HG03039 (cell line): ENCODE measurements around the gene ZBTB20.
A peak's percentile ranks its signal among the peaks of the same experiment; 100 is the strongest.

Source experiments
- ATAC-seq: cut with Tn5 transposase; IDR thresholded peaks from one replicate; pipeline ENCODE4 v1.9.1; 2021; ENCODE audit warnings: mild to moderate bottlenecking, moderate library complexity; ENCODE audit not compliant: unreplicated experiment

Gene ZBTB20

DNA sequence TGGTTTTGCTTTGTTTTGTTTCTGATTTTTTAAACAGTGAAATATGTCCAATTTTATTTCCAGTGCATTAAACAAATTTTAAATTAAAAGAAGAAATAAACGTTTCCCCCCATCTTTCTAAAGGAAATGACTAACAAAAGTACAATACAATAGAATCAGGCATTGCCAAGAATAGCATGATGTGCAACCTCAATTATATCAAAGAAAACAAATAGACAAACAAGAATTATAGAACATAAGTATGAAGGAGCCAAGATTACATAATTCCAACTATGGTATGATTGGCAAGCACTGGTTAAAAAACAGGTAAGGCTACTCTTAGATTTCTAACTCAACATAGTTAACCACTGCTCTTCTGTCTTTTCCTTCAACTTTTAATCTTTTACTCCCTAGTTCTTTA, 826.8 kb downstream of the ZBTB20 start:
- no peak for ATAC-seq

DNA sequence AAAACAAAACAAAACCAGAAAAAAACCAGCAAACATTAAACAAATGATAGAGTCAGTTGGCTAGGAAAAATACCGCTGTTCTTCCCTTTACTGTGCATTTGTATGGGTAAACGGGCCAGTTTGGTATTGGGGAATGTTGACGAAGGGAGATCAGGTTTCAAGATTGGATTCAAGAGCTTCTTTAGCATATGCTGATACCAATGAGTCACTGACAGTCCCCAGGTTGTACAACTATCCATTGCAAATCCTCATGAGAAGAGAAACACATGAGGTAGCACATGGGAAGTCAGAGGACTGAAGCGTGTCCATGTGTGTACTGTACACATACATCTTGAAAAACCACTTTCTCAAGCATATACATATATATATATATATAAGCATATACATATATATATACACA, 827.6 kb downstream of the ZBTB20 start:
- ATAC-seq = no peak

DNA sequence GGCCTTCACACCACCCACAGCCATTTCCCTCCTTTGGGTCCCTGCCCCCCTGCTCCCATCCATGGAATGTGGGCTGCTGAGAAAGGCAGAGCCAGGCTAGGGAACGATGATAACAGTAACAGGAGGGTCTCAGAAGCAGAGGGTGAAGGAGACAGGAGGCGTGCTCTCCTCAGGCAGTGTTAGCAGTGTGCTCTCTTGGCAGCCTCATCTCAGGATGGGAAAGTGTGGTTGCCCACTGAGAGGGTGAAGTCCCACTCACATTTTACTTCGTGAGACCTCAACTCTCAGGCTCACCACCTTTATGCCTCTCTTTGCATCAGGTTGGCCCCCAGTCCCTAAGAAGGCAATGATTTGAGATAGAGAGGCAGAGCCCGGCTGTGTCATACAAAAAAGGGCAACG, 828.8 kb downstream of the ZBTB20 start:
- ATAC-seq = no peak

DNA sequence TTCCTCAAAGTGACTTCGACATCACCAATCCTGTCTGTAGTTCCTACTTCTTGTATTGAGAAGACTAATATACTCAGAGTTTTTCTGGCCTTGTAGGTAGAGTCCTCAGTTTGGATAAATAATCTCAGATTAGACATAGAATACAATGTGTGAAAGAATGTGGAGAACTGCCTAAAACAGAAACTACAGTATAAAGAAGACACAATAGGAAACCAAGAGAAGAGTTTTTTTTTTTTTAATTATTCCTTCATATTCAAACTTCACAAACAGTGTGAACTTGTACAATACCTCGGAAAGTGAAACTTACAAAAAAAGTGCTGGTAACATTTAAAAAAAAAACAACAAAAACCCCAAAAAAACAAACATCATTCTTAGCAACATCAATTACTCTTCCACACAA, 832.8 kb downstream of the ZBTB20 start:
- no peak for ATAC-seq

DNA sequence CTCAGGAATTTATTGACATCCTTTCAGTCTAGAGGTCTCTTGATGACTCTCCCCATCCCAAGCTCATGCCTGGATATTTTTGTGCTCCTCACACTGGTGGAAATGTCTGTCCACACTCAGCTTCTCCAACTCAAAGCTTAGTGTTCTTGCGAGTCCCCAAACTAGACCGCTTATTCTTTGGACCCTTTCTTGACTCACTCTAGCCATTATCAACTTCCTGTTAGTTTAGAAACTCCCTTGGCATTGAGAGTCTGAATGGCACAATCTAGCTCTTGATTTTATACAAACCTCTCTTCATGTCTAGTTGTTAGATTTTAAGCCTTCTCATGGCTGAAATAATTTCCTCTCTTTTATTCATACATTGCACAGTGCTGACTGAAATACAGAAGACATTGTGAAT, 833.7 kb downstream of the ZBTB20 start:
- ATAC-seq = no peak

DNA sequence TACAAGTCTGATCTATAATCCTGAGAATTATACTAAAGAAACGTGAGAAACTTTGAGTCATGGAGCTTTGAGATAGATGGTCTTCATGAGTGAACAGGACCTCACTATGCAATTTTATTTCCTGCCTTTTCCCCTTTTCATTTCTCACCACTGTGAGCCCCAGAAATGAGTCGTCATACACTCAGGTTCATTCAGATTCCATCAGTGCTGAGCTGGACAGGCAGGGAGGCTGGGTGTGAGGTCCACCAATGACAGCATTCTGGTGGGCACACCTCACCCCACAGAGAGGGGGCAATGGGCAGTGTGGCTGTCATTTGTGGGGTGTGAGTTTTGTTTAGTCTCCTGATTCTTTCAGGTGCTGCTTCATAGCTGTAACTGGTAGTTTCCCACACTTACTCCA, 836.4 kb downstream of the ZBTB20 start:
- no peak for ATAC-seq

DNA sequence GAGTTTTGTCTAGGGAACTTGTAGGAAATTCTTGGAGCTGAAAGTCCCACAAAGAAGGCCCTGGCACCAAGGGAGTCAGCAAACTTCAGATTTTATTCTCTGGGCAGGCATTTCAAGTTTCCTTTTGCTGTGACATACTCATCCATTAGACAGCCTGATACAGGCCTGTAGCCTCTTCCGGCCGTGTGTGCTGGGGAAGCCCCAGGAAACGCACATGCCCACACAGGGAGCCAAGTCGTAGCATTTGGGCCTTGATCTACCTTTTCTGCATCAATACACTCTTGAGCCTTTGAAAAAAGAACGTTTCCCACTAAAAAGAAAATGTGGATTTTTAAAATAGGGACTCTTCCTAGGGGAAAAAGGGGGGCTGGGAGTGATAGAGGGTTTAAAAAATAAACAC, 838.3 kb downstream of the ZBTB20 start:
- peak; percentile 76 for ATAC-seq

DNA sequence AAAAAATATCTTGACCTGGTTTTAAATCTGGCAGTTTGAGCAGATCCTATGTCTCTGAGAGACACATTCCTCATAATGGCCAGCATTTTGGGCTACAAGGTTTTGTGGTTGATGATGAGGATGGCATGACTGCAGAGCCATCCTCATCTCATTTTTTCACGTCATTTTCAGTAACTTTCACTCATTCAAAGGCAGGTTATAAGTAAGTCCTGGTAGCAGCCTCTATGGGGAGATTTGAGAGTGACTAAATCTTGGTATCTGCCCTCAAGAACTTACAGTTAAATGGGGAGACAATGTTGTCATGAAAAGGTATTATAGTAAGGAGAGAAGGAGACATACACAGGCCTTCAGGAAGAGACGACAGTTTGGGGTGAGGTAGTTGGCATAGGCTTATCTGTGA, 838.7 kb downstream of the ZBTB20 start:
- no peak for ATAC-seq

DNA sequence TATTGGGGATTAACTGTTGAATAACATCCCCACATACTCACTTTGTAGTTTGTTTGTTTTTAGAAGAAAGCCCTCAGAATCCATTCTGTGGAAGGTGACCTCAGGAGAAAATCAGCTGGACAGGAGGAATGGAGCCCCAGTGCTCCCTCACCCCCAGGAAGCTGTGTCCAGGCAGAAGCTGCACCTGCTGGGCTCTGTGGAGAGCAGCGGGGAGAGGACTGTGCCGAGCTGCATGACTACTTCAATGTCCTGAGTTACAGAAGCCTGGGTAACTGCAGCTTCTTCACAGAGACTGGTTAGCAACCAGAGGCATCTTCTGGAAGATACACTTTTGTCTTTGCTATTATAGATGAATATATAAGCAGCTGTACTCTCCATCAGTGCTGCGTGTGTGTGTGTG, 839.3 kb downstream of the ZBTB20 start:
- ATAC-seq = no peak

DNA sequence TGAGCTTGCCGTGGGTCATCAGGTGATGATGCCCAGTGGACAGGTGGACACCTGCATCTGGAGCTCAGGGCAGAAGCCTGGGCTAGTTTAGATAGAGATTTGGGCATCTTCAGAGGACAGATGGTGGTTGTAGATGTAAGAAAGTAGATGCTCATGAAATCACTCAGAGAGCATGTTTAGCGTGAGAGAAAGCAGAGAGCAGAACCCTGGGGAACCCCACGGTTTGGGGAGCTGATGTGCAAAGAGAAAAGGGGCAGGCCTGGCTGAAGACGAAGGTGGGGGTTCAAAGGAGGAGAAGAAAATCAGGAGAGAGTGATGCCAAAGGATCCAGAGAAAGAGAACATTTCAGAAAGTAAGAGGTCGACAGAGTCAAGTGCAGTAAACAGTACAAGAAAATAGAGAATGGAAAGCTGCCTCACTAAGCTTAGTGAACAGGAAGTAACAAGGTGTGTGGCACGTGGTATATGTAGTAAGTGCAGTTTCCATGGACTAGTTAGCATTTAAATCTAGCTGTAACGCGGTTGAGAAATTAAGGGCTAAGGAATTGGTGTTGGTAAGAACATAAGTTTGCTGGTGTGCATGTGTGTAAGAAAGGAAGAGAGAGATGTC, 839.8 kb downstream of the ZBTB20 start:
- ATAC-seq = peak; percentile 43

DNA sequence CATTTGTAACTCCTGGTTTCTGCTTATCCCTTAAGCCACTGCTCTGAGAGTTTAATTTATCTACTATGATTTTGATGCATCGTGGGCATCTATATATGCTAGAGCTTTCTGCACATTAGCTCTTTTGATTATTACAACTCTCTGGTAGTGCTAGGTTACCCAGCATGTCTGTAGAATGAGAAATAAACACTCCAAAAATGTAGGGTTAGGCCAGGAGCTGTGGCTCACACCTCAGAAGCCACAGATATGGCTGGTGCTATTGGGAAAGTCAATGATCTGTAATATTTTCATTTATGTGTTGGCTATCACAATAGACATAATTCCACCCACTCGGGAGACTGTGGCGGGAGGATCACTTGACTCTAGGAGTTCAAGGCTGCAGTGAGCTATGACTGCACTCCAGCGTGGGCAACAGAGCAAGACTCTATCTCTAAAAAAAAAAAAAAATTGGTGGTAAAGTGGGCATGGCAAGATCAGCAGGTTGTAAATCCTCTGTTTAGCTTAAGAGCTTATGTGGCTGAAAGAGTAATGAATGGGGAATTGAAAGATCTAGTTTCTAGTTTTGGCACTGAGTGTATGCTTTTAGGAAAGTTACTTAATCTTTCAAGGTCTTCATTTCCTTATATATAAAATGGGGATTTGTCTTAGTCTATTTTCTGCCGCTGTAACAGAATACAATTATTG, 847.0 kb downstream of the ZBTB20 start:
- no peak for ATAC-seq

DNA sequence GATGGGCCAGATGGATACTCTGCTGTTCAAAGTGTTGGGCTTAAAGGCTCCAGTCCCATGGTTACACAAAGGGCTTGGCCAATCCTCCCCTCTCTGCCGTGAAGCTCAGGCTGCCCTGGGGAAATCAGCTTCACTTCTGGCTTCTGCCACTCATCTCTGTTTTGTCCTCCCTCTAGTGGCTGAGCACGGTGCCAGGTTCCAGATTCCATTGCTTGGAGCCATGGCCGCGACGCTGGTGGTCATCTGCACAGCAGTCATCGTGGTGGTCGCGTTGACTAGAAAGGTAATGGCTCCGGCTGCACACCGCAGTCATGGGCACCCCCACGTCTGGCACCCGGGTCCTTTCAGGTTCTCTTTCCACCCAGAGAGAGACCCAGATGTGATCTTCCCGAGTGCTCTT, 847.7 kb downstream of the ZBTB20 start:
- ATAC-seq = no peak

DNA sequence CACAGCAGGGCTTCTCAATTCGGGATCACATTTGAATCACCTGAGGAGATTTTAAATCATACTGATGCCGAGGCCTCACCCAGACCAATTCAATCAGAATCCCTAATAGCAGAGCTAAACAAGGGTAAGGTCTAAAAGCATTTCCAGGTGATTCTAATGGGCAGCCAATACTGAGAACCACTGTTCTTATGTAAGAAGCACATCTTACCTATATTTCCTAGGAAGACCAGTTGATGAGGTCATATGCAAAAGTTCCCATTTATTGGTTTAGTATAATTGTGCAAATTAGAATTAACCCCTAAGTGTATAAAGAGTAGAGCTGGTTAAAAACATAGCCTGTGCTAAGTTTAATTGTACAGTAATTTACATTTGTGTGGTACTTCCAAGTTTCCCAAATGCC, 851.1 kb downstream of the ZBTB20 start:
- ATAC-seq = no peak

DNA sequence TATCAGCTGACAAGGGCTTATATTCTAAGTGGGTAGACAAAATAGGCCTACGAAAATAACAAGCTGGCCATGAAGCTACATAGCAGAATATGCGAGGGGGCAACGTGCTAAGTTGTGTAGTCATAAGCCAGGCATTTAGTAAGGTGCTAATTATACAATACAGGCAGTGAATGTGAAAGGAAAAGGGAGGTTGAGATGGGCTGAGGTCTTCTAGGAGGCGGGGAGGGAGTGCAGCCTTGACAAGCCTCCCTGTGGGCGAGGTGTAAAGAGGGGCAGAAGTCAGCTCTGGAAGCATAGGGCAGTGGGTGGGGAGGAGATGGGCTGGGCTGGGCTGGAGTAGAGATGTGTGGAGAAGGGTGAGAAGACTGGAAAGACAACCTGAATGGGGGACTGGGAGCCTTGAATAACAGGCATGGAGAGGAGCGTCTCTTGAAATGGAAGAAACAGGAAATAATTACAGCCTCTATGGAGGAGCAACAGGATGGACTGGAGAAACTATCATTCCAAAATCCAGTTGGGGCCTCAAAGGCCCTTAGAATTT, 852.1 kb downstream of the ZBTB20 start:
- ATAC-seq = no peak

DNA sequence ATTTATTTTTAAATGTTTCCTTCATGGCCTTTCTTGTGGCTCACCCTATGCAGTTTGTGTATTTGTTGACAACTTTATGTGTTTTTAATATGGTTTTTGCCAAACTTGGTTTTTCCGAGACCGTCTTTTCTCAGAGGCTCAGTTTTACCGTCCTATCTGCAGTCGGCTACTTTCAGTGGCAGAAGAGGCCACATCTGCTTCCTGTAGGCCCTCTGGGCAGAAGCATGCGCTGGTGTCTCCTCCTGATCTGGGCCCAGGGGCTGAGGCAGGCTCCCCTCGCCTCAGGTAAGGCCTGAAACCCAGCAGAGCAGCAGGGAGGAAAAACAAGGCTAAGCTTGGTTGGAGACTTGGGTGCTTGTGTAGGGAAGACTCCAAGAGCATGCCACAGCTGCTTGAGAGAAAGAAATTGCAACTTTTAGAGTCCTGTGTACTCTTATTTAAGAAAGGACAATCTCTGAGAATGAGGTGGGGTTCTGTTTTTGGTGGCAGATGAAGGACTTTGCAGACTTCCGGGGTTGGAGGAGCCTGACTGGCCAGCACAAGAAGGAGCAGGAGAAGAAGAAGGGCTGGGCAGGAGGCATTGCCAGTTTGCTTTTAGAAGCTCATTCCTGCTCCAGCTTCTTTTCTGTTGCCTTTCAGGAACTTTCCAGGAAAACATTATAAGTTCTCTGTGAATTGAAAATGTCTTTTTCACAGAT, 853.1 kb downstream of the ZBTB20 start, which contains the start of gene TIGIT:
TIGIT (plus strand) TSS at position 191 of the 698 bp plus-strand sequence; CDS start at position 225, 34 bp downstream.
- ATAC-seq = no peak

DNA sequence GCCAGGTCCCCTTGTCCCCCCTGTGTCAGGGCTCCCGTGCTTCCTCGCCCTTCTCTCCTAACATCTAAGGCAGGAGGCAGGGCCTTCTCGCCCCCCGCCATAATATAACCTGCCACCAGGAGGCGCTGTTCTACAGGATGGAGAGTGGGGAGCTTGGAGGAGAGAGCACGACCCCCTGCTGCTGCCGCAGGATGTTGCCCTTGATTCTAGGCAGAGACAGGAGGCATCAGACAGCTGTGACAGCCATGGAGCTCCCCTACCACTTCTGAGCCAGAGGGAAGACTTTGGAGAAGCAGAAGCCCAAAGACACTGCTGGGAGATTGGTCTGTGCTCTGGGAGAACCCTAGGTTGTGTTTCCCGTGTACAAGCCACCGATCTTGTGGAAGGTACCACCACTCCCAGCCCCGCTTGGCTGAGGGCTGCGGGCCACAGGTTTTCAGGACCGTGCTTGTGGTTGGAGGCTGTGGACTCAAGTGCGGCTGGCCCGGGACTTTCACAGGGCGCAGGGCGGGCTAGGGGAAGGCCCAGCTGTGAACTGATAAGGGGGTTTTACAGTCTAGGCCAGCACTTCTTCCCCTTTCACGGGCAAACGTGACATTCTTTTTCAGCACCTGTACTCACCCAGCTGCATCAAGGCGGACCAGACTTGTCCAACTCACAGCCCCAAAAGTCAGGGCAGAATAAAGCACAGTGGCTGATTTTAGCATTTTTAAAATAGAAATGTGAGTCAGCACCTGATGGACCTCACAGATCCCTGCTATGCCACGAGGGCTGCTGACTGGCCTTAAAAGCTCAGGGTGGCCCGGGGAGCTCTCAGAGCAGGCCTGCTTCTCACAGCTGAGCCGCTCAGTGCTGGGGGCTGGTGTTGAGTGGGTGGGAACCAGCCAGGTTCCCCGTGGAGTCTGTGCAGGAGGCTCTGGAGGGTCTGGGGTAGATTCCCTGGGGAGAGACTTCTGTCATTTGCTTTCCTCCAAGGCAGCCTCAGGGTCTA, 855.9 kb downstream of the ZBTB20 start:
- ATAC-seq = peak; percentile 83

DNA sequence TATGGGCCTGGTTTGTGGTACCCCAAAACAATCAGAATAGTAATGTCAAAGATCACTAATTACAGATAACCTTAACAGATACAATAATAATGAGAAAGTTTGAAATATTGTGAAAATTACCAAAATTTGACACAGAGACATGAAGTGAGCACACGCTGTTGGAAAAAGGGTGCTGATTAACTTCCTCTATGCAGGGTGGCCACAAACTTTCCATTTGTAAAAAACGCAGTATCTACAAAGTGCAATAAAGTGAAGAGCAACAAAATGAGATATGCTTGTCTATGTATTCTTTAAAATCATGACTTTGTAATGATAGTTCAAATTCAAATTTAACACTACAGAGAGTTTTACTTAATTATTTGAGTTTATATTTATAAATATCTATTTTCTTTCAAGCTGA, 860.8 kb downstream of the ZBTB20 start:
- ATAC-seq = no peak

DNA sequence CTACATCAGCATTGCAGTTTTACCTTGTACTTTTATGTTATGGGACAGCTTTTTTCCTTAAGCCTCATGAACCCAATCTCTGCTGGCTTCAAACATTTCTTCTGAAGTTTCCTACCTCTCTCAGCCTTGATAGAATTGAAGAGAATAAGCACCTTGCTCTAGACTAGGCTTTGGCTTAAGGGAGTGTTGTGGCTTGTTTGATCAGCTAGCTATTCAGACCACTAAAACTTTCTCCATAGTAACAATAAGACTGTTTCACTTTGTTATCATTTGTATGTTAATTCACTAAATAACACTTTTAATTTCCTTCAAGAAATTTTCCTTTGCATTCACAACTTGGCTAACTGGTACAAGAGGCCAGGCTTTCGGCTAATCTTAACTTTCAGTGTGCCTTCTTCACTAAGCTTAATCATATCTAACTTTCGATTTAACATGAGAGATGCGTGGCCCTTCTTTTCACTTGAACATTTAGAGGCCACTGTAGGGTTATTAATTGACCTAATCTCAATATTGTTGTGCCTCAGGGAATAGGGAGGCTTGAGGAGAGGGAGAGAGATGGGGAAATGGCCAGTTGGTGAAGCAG, 861.3 kb downstream of the ZBTB20 start:
- no peak for ATAC-seq

DNA sequence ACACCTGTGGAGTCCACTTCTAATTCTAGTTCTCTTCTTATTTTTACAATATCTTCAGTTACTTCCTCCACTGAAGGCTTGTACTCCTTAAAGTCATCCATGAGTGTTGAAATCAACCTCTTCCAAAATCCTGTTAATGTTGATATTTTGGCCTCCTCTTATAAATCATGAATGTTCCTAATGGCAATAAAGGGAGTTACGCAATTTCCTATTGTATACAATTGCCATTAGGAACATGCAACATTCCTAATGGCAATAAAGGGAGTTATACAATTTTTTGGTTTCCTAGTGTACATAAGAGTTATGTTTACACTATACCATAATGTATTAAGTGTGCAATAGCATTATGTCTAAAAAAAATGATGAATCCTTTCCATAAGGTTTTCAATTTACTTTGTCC, 862.4 kb downstream of the ZBTB20 start:
- no peak for ATAC-seq
